Activated CD4-positive, alpha-beta memory T cell treated with anti-CD3 and anti-CD28 coated beads for 36 hours (primary cell): ENCODE data around the gene TMCO4. TPM values are rescaled to one million over a fixed set of nuclear protein-coding genes. Genes with fewer than 3 reads are reported as not detected.
A peak's percentile ranks its signal among the peaks of the same experiment; 100 is the strongest.

Experiments
- CTCF ChIA-PET: fragments of 350-600 bp; sonication (Branson Sonifier 250); formaldehyde crosslinking; loops from one replicate; lab custom pipeline; 2021; ENCODE audit warnings: antibody characterized with exemption, inconsistent platforms; lab: Charles Lee
- POLR2A ChIA-PET: fragments of 350-600 bp; sonication (Branson Sonifier 250); formaldehyde crosslinking; loops from one replicate; lab custom pipeline; 2021; ENCODE audit warnings: antibody characterized with exemption; lab: Charles Lee
- DNase-seq: peaks from one replicate; pipeline ENCODE4 v3.0.0-alpha.2; 2020
- H3K27ac Mint-ChIP-seq: one replicate; pipeline ENCODE4 v1.8.0; 2021; ENCODE audit warnings: mixed read lengths
- H3K27me3 Mint-ChIP-seq: one replicate; pipeline ENCODE4 v1.8.0; 2021; ENCODE audit warnings: mixed read lengths
- H3K36me3 Mint-ChIP-seq: one replicate; pipeline ENCODE4 v1.8.0; 2021; ENCODE audit warnings: mixed read lengths
- H3K4me1 Mint-ChIP-seq: one replicate; pipeline ENCODE4 v1.8.0; 2021; ENCODE audit warnings: low read depth, mixed read lengths
- H3K4me3 Mint-ChIP-seq: one replicate; pipeline ENCODE4 v1.8.0; 2021; ENCODE audit warnings: mild to moderate bottlenecking, mixed read lengths
- H3K9me3 Mint-ChIP-seq: one replicate; pipeline ENCODE4 v1.8.0; 2021; ENCODE audit warnings: mixed read lengths
- intact Hi-C: fragments of 100-400 bp; cut with micrococcal nuclease; formaldehyde crosslinking; loops from one replicate; pipeline ENCODE4 v1.15.1; 2023
- total RNA-seq, 2 experiments: library from RNA; stranded (reverse); gene quantifications; one replicate each; pipeline ENCODE4 v1.2.3, GENCODE V29; 2021

Gene TMCO4
- total RNA-seq, 2 experiments from 2014 or later, result 18.3 to 19.7 TPM

GRCh38 chr1:19728413-19729145 is 71.1 kb downstream of the TMCO4 start:
- H3K27ac Mint-ChIP-seq, result no peak overlapping the region
- CTCF ChIA-PET, result interaction anchor here (1.2 to 1.6 kb wide), 2 partner anchors 13 to 24 kb away, joined by 6 read pairs; no protein-coding TSS in a partner anchor

GRCh38 chr1:19725606-19726005 is 74.1 kb downstream of the TMCO4 start:
- POLR2A ChIA-PET, result no interaction called here
- Mint-ChIP-seq H3K4me3 (no peak overlapping the region), H3K9me3 (peaks cover 7% of the 10 kb centered on the region), H3K4me1 (no peaks in the 10 kb centered on the region), H3K36me3 (peaks cover 11% of the 10 kb centered on the region), H3K27ac (no peak overlapping the region), H3K27me3 (no peaks in the 10 kb centered on the region)
- intact Hi-C loops, result no loop called here
- DNase-seq, result no peak
- CTCF ChIA-PET, result no interaction called here

More at GRCh38 chr1:19728413-19729145, 71.1 kb downstream of the TMCO4 start:
- no peak overlapping the region for H3K4me3 Mint-ChIP-seq
- DNase-seq, result no peak
- H3K9me3 Mint-ChIP-seq, result peaks cover 12% of the 10 kb centered on the region
- POLR2A ChIA-PET, result no interaction called here
- no peaks in the 10 kb centered on the region for H3K27me3 Mint-ChIP-seq
- no peaks in the 10 kb centered on the region for H3K4me1 Mint-ChIP-seq
- peaks cover 25% of the 10 kb centered on the region for H3K36me3 Mint-ChIP-seq
- intact Hi-C loops, result no loop called here

GRCh38 chr1:19723874-19724273 is 75.8 kb downstream of the TMCO4 start:
- Mint-ChIP-seq H3K36me3 (peaks cover 2% of the 10 kb centered on the region), H3K4me3 (no peak overlapping the region), H3K9me3 (no peaks in the 10 kb centered on the region), H3K4me1 (no peaks in the 10 kb centered on the region), H3K27me3 (no peaks in the 10 kb centered on the region), H3K27ac (no peak overlapping the region)
- CTCF ChIA-PET, result interaction anchor here (1.0 to 1.3 kb wide), 3 partner anchors 9 to 62 kb away, joined by 3 to 7 read pairs (median 4); no protein-coding TSS in a partner anchor
- intact Hi-C loops, result no loop called here
- no peak for DNase-seq
- POLR2A ChIA-PET, result no interaction called here

GRCh38 chr1:19720973-19721372 is 78.7 kb downstream of the TMCO4 start:
- no peaks in the 10 kb centered on the region for H3K9me3 Mint-ChIP-seq
- CTCF ChIA-PET, result interaction anchor here (2.6 kb wide), 1 partner anchor 16 kb away, joined by 10 read pairs; no protein-coding TSS in a partner anchor

GRCh38 chr1:19720174-19720573 is 79.5 kb downstream of the TMCO4 start:
- ChIA-PET CTCF (interaction anchor here (2.6 kb wide), 1 partner anchor 15 kb away, joined by 10 read pairs; no protein-coding TSS in a partner anchor), POLR2A (interaction anchor here (1.5 kb wide), 1 partner anchor 9 kb away, joined by 4 read pairs; no protein-coding TSS in a partner anchor)
- no peaks in the 10 kb centered on the region for H3K27me3 Mint-ChIP-seq
- no peak overlapping the region for H3K27ac Mint-ChIP-seq
- no peaks in the 10 kb centered on the region for H3K9me3 Mint-ChIP-seq
- DNase-seq, result no peak
- no peak overlapping the region for H3K4me3 Mint-ChIP-seq
- peaks cover 2% of the 10 kb centered on the region for H3K36me3 Mint-ChIP-seq
- intact Hi-C loops, result no loop called here
- H3K4me1 Mint-ChIP-seq, result peaks cover 5% of the 10 kb centered on the region

More at GRCh38 chr1:19720973-19721372, 78.7 kb downstream of the TMCO4 start:
- H3K27me3 Mint-ChIP-seq, result no peaks in the 10 kb centered on the region
- DNase-seq, result no peak
- no peaks in the 10 kb centered on the region for H3K4me1 Mint-ChIP-seq
- H3K36me3 Mint-ChIP-seq, result no peaks in the 10 kb centered on the region
- intact Hi-C loops, result no loop called here
- H3K27ac Mint-ChIP-seq, result no peak overlapping the region
- H3K4me3 Mint-ChIP-seq, result no peak overlapping the region
- POLR2A ChIA-PET, result no interaction called here

- Mint-ChIP-seq H3K36me3 (peaks cover 9% of the 10 kb centered on the region), H3K4me1 (peaks cover 13% of the 10 kb centered on the region), H3K4me3 (no peak overlapping the region), H3K27ac (no peak overlapping the region), H3K9me3 (no peaks in the 10 kb centered on the region), H3K27me3 (no peaks in the 10 kb centered on the region)
- CTCF ChIA-PET, result interaction anchor here (2.5 to 3.5 kb wide), 2 partner anchors 12 to 55 kb away, joined by 9 to 41 read pairs; no protein-coding TSS in a partner anchor
- POLR2A ChIA-PET, result no interaction called here
- intact Hi-C loops, result no loop called here
- no peak for DNase-seq
Measured at GRCh38 chr1:19717467-19717866, 82.2 kb downstream of the TMCO4 start.

GRCh38 chr1:19715334-19716203 is 84.1 kb downstream of the TMCO4 start:
- ChIA-PET POLR2A (interaction anchor here (1.1 kb wide), 1 partner anchor 50 kb away, joined by 3 read pairs; no protein-coding TSS in a partner anchor), CTCF (interaction anchor here (0.5 to 3.5 kb wide), 21 partner anchors 9 to 477 kb away, joined by 3 to 41 read pairs (median 3); no protein-coding TSS in a partner anchor)
- H3K4me3 Mint-ChIP-seq, result no peak overlapping the region
- H3K4me1 Mint-ChIP-seq, result peaks cover 28% of the 10 kb centered on the region
- DNase-seq, result peak; percentile 93
- H3K27me3 Mint-ChIP-seq, result no peaks in the 10 kb centered on the region
- no peak overlapping the region for H3K27ac Mint-ChIP-seq
- no peaks in the 10 kb centered on the region for H3K9me3 Mint-ChIP-seq
- intact Hi-C loops, result loop anchor here (1.0 kb wide), 2 partner anchors 50 to 96 kb away; no protein-coding TSS in a partner anchor
- H3K36me3 Mint-ChIP-seq, result peaks cover 9% of the 10 kb centered on the region

GRCh38 chr1:19712928-19713327 is 86.8 kb downstream of the TMCO4 start:
- H3K4me1 Mint-ChIP-seq, result peaks cover 39% of the 10 kb centered on the region
- DNase-seq, result no peak
- POLR2A ChIA-PET, result no interaction called here
- CTCF ChIA-PET, result interaction anchor here (1.4 kb wide), 1 partner anchor 59 kb away, joined by 3 read pairs; no protein-coding TSS in a partner anchor
- no peak overlapping the region for H3K4me3 Mint-ChIP-seq
- intact Hi-C loops, result loop anchor here (5.0 kb wide), 1 partner anchor 506 kb away; no protein-coding TSS in a partner anchor
- H3K36me3 Mint-ChIP-seq, result peaks cover 15% of the 10 kb centered on the region
- no peaks in the 10 kb centered on the region for H3K9me3 Mint-ChIP-seq
- no peaks in the 10 kb centered on the region for H3K27me3 Mint-ChIP-seq
- H3K27ac Mint-ChIP-seq, result peak overlapping the region; percentile 49

GRCh38 chr1:19710825-19711611 is 88.7 kb downstream of the TMCO4 start:
- CTCF ChIA-PET, result interaction anchor here (0.9 to 10.7 kb wide), 4 partner anchors 38 to 129 kb away, joined by 3 to 195 read pairs (median 4); partner anchors contain the start of gene HTR6
- H3K27me3 Mint-ChIP-seq, result no peaks in the 10 kb centered on the region
- peak overlapping the region; percentile 96 for H3K27ac Mint-ChIP-seq
- H3K4me3 Mint-ChIP-seq, result peak overlapping the region; percentile 20
- H3K9me3 Mint-ChIP-seq, result no peaks in the 10 kb centered on the region
- peaks cover 39% of the 10 kb centered on the region for H3K4me1 Mint-ChIP-seq
- H3K36me3 Mint-ChIP-seq, result peaks cover 19% of the 10 kb centered on the region
- POLR2A ChIA-PET, result interaction anchor here (0.9 to 1.0 kb wide), 2 partner anchors 9 kb away, joined by 3 to 4 read pairs; no protein-coding TSS in a partner anchor
- peak; percentile 76 for DNase-seq
- intact Hi-C loops, result loop anchor here (1.0 to 5.0 kb wide), 3 partner anchors 53 to 504 kb away; partner anchors contain the start of gene OTUD3

GRCh38 chr1:19709260-19709793 is 90.4 kb downstream of the TMCO4 start:
- Mint-ChIP-seq H3K9me3 (no peaks in the 10 kb centered on the region), H3K27me3 (no peaks in the 10 kb centered on the region), H3K36me3 (peaks cover 17% of the 10 kb centered on the region), H3K27ac (no peak overlapping the region), H3K4me1 (peaks cover 34% of the 10 kb centered on the region), H3K4me3 (no peak overlapping the region)
- intact Hi-C loops, result no loop called here
- POLR2A ChIA-PET, result no interaction called here
- no peak for DNase-seq
- CTCF ChIA-PET, result interaction anchor here (0.6 to 10.7 kb wide), 2 partner anchors 47 to 266 kb away, joined by 3 to 195 read pairs; partner anchors contain the start of gene HTR6
